ENCODE results near the gene UPB1.

DNA sequence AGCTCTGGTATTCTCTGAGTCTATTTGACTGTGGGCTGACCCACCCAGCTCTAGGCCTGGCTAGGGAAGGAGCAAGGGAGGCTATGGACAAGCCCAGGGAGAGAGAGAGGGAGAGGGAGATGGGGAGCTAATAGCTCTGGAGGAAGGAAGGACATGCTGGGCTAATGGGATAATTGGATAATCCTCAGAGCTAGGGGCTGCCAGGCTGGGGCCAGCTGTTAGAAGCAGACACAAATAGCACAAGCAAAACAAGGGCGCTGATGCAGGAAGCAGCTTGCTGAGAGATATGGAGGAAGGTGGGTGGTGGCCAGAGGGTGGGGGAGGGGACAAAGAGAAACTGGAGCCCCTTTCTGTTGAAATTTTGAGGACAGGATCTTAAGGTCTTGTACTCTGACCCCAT lies 44.5 kb upstream of the UPB1 start:
- no peak for TF ChIP-seq FOXA1 (IDR thresholded peaks at IDR 0.05)
- no peak for TF ChIP-seq HDGF (IDR thresholded peaks at IDR 0.05; ENCODE audit: borderline replicate concordance)
- TF ChIP-seq FOXM1 (IDR thresholded peaks at IDR 0.05; ENCODE audit: borderline replicate concordance) = no peak
- no peak for TF ChIP-seq LEF1 (IDR thresholded peaks at IDR 0.05; ENCODE audit: borderline replicate concordance)
- no peak for TF ChIP-seq SP1 (IDR thresholded peaks at IDR 0.05)
- no peak for TF ChIP-seq FOXK2 (IDR thresholded peaks at IDR 0.05)
- TF ChIP-seq ARNT (IDR thresholded peaks at IDR 0.05) = no peak
- TF ChIP-seq NFRKB (IDR thresholded peaks at IDR 0.05) = no peak
- TF ChIP-seq BHLHE40 (IDR thresholded peaks at IDR 0.05; ENCODE audit: borderline replicate concordance) = no peak
